HG03460 (cell line): ENCODE data around the gene KDM2B.
"Not testable (repeated sequence)": the region's sequence is repeated elsewhere in the genome, so short reads cannot be mapped to it uniquely, and the experiment has no call there.

Source experiments
- ATAC-seq: cut with Tn5 transposase; IDR thresholded peaks from one replicate; pipeline ENCODE4 v1.9.1; 2021; ENCODE audit not compliant: unreplicated experiment

KDM2B gene

GRCh38 chr12:121398355-121398754 lies 182.5 kb downstream of the KDM2B start:
- no peak for ATAC-seq

GRCh38 chr12:121397521-121397920 lies 183.3 kb downstream of the KDM2B start:
- ATAC-seq, result no peak

GRCh38 chr12:121392325-121392716 lies 188.5 kb downstream of the KDM2B start:
- ATAC-seq, result no peak

GRCh38 chr12:121391619-121392324 lies 189.1 kb downstream of the KDM2B start:
- no peak for ATAC-seq

- no peak for ATAC-seq
These were observed 190.0 kb downstream of the KDM2B start for GRCh38 chr12:121390856-121391255.

GRCh38 chr12:121388421-121388981 lies 192.3 kb downstream of the KDM2B start:
- ATAC-seq, result no peak

- not testable (repeated sequence) for ATAC-seq
These were observed 195.9 kb downstream of the KDM2B start for GRCh38 chr12:121384891-121385290.

GRCh38 chr12:121383601-121384021 lies 197.2 kb downstream of the KDM2B start:
- ATAC-seq, result no peak

GRCh38 chr12:121379945-121380344 lies 200.9 kb downstream of the KDM2B start:
- no peak for ATAC-seq
